ENCODE results near the gene C4BPA. TPM values are rescaled to one million over a fixed set of nuclear protein-coding genes. Genes with fewer than 3 reads are reported as not detected.

C4BPA gene
- total and polyA plus RNA-seq, 10 of the 15 experiments (the other 5 are each of a cell fraction or from before 2014, with no cell fraction given) = 0.31 TPM; not detected in 9

- WGBS (ENCODE audit: insufficient coverage, insufficient replicate concordance, low lambda C conversion rate, missing lambda C conversion rate) = 68% methylated on average over 3 of the region's 3 CpGs
- H3K4me1 ChIP-seq (ENCODE audit: control insufficient read depth, insufficient read depth, low read length) = no peaks in the 10 kb centered on the region
- no peak overlapping the region for H3K4me2 ChIP-seq (ENCODE audit: control insufficient read depth, insufficient read depth)
- SMC1A ChIA-PET (ENCODE audit: uncharacterized antibody, unreplicated experiment) = interaction anchor here (1.0 to 1.2 kb wide), 3 partner anchors 9 to 86 kb away, joined by 3 read pairs; no protein-coding TSS in a partner anchor
- H3K27ac ChIP-seq (ENCODE audit: control insufficient read depth, insufficient read depth) = no peak overlapping the region
- RAD21 ChIA-PET (ENCODE audit: unreplicated experiment) = no interaction called here
- POLR2A ChIA-PET = no interaction called here
- FAIRE-seq (no peak), DNase-seq (ENCODE audit: low read depth, low spot score) (no peak), ATAC-seq (no peak)
- H3K4me3 ChIP-seq = no peak overlapping the region
- TF ChIP-seq CREM (IDR thresholded peaks at IDR 0.05; ENCODE audit: low read depth) = no peak
- TF ChIP-seq E4F1 (IDR thresholded peaks at IDR 0.05; ENCODE audit: borderline replicate concordance, partially characterized antibody) = no peak
- TF ChIP-seq IRF3 (IDR thresholded peaks at IDR 0.05) = no peak
- TF ChIP-seq POLR2A (IDR thresholded peaks at IDR 0.05; ENCODE audit: low read depth, low read length) = no peak
- peak; percentile 58 for TF ChIP-seq ATF7 (IDR thresholded peaks at IDR 0.05; ENCODE audit: low read depth)
- TF ChIP-seq SREBF1 (IDR thresholded peaks at IDR 0.05; ENCODE audit: low read length) = no peak
- no peak for TF ChIP-seq RFX5 (IDR thresholded peaks at IDR 0.05; ENCODE audit: low read depth, low read length)
- H3K9ac ChIP-seq (ENCODE audit: control insufficient read depth, insufficient read depth, low read length) = no peak overlapping the region
- no TSS peak for BruUV-seq (replicated peaks)
- H3K79me2 ChIP-seq (ENCODE audit: control insufficient read depth, insufficient read depth, low read length) = no peaks in the 10 kb centered on the region
- no peaks in the 10 kb centered on the region for H4K20me1 ChIP-seq (ENCODE audit: control insufficient read depth, insufficient read depth)
- no peak overlapping the region for H2AFZ ChIP-seq (ENCODE audit: control insufficient read depth, low read depth, low read length)
- H3K27me3 ChIP-seq (replicated peaks in 1 of 2; ENCODE audit: control insufficient read depth in 2 of 2, insufficient read depth in 2 of 2, low read length in 1 of 2) = no peaks in the 10 kb centered on the region
- H3K9me3 ChIP-seq (replicated peaks; ENCODE audit: control insufficient read depth, insufficient read depth, low read length) = no peaks in the 10 kb centered on the region
- CTCF ChIA-PET = interaction anchor here (0.9 to 3.7 kb wide), 4 partner anchors 8 to 15 kb away, joined by 3 to 15 read pairs (median 4); no protein-coding TSS in a partner anchor
- intact Hi-C loops (cut with micrococcal nuclease; ENCODE audit: unreplicated experiment) (no loop called here), in situ Hi-C loops (cut with MboI) (no loop called here)
- no peaks in the 10 kb centered on the region for H3K36me3 ChIP-seq (ENCODE audit: control insufficient read depth in 2 of 2, insufficient read depth in 2 of 2, low read length in 1 of 2)
These were observed 43.4 kb upstream of the C4BPA start for GRCh38 chr1:207060596-207060995.
